Sigmoid colon (tissue), 7 donors: ENCODE measurements around the gene NAB2. TPM values are rescaled to one million over a fixed set of nuclear protein-coding genes. Genes with fewer than 3 reads are reported as not detected.
A peak's percentile ranks its signal among the peaks of the same experiment; 100 is the strongest.

Experiments
- DNase-seq: peaks from one replicate; pipeline ENCODE4 v3.0.0-alpha.2; 2019
- H3K27ac ChIP-seq, 4 donors: fragments of 200-600 bp; sonication (generic); one replicate each; pipeline ENCODE4 v1.5.1; 2016 to 2019; ENCODE audit warnings: mild to moderate bottlenecking in 1 of 4
- H3K27me3 ChIP-seq, 3 donors: fragments of 200-600 bp; sonication (generic); one replicate each; pipeline ENCODE4 v1.5.1; 2019; ENCODE audit warnings: mild to moderate bottlenecking in 1 of 3
- H3K36me3 ChIP-seq, 4 donors: fragments of 200-600 bp; sonication (generic); one replicate each; pipeline ENCODE4 v1.5.1; 2016 to 2019
- H3K4me1 ChIP-seq, 4 donors: fragments of 200-600 bp; sonication (generic); one replicate each; pipeline ENCODE4 v1.5.1; 2017 to 2019
- H3K4me3 ChIP-seq, 4 donors: fragments of 200-600 bp; sonication (generic); one replicate each; pipeline ENCODE4 v1.5.1; 2017 to 2019; ENCODE audit warnings: mild to moderate bottlenecking in 2 of 4, moderate library complexity in 1 of 4
- H3K9me3 ChIP-seq, 4 donors: fragments of 200-600 bp in 3 of 4; sonication (generic) in 3 of 4; one replicate each; pipeline versions ENCODE4 v1.5.1 to v1.6.1; 2013 to 2019
- EP300 ChIP-seq, 4 donors: sonication (generic); formaldehyde crosslinking; IDR thresholded peaks; one replicate each; pipeline ENCODE4 v1.6.1; 2017; ENCODE audit warnings: antibody characterized with exemption in 4 of 4
- POLR2A ChIP-seq, 2 donors: fragments of 450-650 bp; IDR thresholded peaks; one replicate each; pipeline ENCODE4 v1.6.1; 2016; ENCODE audit warnings: antibody characterized with exemption in 2 of 2, mild to moderate bottlenecking in 2 of 2, moderate library complexity in 2 of 2
- POLR2AphosphoS5 ChIP-seq, 4 donors: sonication (generic); formaldehyde crosslinking; IDR thresholded peaks; one replicate each; pipeline ENCODE4 v1.6.1; 2017; ENCODE audit warnings: antibody characterized with exemption in 4 of 4
- WGBS, 2 donors: extraction: QIAGEN DNeasy Blood & Tissue Kit; methylation state at CpG; one replicate each; pipeline ENCODE4 v1.1.7; 2013; 5-methylcytosine and 5-hydroxymethylcytosine counted together
- intact Hi-C: fragments of 100-400 bp; cut with DNase I; formaldehyde crosslinking; loops from one replicate; pipeline ENCODE4 v1.15.1; 2023
- polyA plus RNA-seq, 3 donors: library from polyadenylated mRNA; stranded (reverse); fragments of 200-250 nt; gene quantifications; one replicate each; pipeline ENCODE4 v1.2.3, GENCODE V29; 2013
- total RNA-seq, 4 donors: library from RNA; depleted of rRNA; stranded (reverse); fragments of >200 nt; gene quantifications; one replicate each; pipeline ENCODE4 v1.1.0, GENCODE V29; 2016
- TF ChIP-seq, protein P1 (sequence below), 4 experiments: fragments of 450-650 bp in 3 of 4; fragments of 200-600 bp in 1 of 4; IDR thresholded peaks; one replicate each; pipeline ENCODE4 v1.5.1; 2016 to 2019; ENCODE audit warnings: antibody characterized with exemption in 4 of 4, mild to moderate bottlenecking in 3 of 4, moderate library complexity in 2 of 4
- donor health status: healthy with polysubstance abuse.
- donor health status: Bipolar disorder and iron deficiency.
- donor health status: healthy.

Gene NAB2
- total and polyA plus RNA-seq, 7 donors: 2.5 to 28.9 (median 24.8) TPM

DNA sequence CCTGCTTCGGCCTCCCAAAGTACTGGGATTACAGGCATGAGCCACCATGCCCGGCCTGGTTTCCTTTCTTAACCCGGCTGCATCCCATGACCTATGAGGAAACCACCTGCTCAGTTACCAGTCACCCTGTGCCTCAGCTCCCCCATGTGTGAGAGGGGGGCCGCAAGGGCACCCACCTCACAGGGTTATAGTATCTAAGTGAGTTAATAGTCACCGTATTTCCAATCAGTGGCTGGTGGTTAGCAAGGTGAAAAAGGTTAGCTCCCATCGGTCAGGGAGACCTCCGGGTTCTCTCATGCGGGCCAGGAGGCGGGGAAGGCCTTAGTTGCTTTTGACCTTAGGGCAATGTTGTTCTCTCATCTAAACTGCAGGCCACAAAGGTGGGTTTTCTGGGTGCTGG is 46.0 kb downstream of the NAB2 start:
- Histone ChIP-seq H3K9me3 (no peaks in the 10 kb centered on the region), H3K27me3 (no peaks in the 10 kb centered on the region), H3K4me3 (no peak overlapping the region), H3K36me3 (peaks cover 0 to 19% (median 12%) of the 10 kb centered on the region in 4 donors), H3K27ac (peak overlapping the region; percentile 92 to 99 (median 98)), H3K4me1 (peaks cover 0 to 94% (median 85%) of the 10 kb centered on the region in 4 donors)
- DNase-seq: no peak
- WGBS, 2 donors: 83 to 87% methylated on average over 9 of the region's 9 CpGs
- intact Hi-C loops: no loop called here
- TF ChIP-seq EP300 (IDR thresholded peaks at IDR 0.05) (no peak), POLR2A (IDR thresholded peaks at IDR 0.05) (no peak), POLR2AphosphoS5 (IDR thresholded peaks at IDR 0.05) (no peak)
- TF ChIP-seq, protein P1, sequence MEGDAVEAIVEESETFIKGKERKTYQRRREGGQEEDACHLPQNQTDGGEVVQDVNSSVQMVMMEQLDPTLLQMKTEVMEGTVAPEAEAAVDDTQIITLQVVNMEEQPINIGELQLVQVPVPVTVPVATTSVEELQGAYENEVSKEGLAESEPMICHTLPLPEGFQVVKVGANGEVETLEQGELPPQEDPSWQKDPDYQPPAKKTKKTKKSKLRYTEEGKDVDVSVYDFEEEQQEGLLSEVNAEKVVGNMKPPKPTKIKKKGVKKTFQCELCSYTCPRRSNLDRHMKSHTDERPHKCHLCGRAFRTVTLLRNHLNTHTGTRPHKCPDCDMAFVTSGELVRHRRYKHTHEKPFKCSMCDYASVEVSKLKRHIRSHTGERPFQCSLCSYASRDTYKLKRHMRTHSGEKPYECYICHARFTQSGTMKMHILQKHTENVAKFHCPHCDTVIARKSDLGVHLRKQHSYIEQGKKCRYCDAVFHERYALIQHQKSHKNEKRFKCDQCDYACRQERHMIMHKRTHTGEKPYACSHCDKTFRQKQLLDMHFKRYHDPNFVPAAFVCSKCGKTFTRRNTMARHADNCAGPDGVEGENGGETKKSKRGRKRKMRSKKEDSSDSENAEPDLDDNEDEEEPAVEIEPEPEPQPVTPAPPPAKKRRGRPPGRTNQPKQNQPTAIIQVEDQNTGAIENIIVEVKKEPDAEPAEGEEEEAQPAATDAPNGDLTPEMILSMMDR (IDR thresholded peaks at IDR 0.05): no peak

- peak overlapping the region; percentile 92 to 99 (median 98) for H3K27ac ChIP-seq
- peak; percentile 90 for DNase-seq
- peaks cover 0 to 89% (median 78%) of the 10 kb centered on the region in 4 donors for H3K4me1 ChIP-seq
- intact Hi-C loops: no loop called here
- TF ChIP-seq POLR2AphosphoS5 (IDR thresholded peaks at IDR 0.05) (peak in 1 of 4 donors; percentile 17), EP300 (IDR thresholded peaks at IDR 0.05) (no peak), POLR2A (IDR thresholded peaks at IDR 0.05) (no peak)
- TF ChIP-seq, protein P1 (IDR thresholded peaks at IDR 0.05): no peak
- WGBS, 2 donors: 67 to 88% methylated on average over 18 of the region's 18 CpGs
- peak overlapping the region in 3 of 4 donors; percentile 5 to 27 (median 20) for H3K4me3 ChIP-seq
- H3K36me3 ChIP-seq: peaks cover 0 to 26% (median 14%) of the 10 kb centered on the region in 4 donors
- no peaks in the 10 kb centered on the region for H3K27me3 ChIP-seq
- no peaks in the 10 kb centered on the region for H3K9me3 ChIP-seq
These were observed 46.8 kb downstream of the NAB2 start for GRCh38 chr12:57135527-57136326.

GRCh38 chr12:57138526-57139272 is 49.8 kb downstream of the NAB2 start:
- peaks cover 12 to 56% (median 35%) of the 10 kb centered on the region in 4 donors for H3K36me3 ChIP-seq
- peak in 1 of 4 donors; percentile 4 for TF ChIP-seq POLR2AphosphoS5 (IDR thresholded peaks at IDR 0.05)
- TF ChIP-seq, protein P1 (IDR thresholded peaks at IDR 0.05): no peak
- H3K27ac ChIP-seq: peak overlapping the region; percentile 34 to 99 (median 95)
- 36 to 73% methylated on average over 13 of the region's 13 CpGs for WGBS, 2 donors
- no peaks in the 10 kb centered on the region for H3K9me3 ChIP-seq
- no peaks in the 10 kb centered on the region for H3K27me3 ChIP-seq
- H3K4me1 ChIP-seq: peaks cover 0 to 71% (median 52%) of the 10 kb centered on the region in 4 donors
- DNase-seq: peak; percentile 93
- H3K4me3 ChIP-seq: no peak overlapping the region
- intact Hi-C loops: no loop called here

DNA sequence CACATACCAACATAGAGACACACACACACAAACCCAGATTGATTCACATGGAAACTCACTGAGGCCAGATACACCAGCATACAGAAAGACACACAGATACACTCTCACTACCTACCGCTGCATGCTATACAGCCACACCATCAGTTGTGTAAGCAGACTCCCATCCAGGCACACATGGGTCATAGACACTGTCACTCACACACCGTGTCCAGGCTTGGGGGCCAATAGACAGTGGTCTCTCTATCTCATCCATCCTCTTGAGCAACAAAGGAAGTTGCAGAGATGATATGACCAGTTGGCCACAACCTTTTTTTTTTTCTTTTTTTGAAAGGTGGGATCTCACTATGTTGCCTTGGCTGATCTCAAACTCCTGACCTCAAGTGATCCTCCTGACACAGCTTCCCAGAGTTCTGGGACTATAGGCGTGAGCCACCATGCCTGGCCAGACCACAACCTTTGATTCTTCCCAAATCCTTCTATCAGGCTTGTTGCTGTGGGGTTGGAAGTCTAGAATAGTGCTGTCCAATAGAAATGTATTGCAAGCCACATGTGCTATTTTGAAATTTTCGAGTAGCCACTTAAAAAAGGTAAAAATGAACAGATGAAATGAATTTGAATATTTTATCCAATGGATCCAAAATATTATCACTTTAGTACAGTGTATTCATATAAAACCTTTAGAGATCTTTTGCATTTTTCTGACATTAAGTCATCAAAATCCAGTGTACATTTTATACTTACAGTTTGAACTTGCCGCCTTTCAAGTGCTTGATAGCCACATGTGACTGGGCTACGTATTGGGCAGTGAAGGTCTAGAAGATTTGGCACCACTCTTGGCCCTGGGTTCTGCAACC is 51.1 kb downstream of the NAB2 start:
- H3K4me1 ChIP-seq: peaks cover 0 to 60% (median 39%) of the 10 kb centered on the region in 4 donors
- no peak for DNase-seq
- TF ChIP-seq POLR2AphosphoS5 (IDR thresholded peaks at IDR 0.05): no peak
- no peak for TF ChIP-seq EP300 (IDR thresholded peaks at IDR 0.05)
- TF ChIP-seq, protein P1 (IDR thresholded peaks at IDR 0.05): no peak
- TF ChIP-seq POLR2A (IDR thresholded peaks at IDR 0.05): no peak
- H3K27ac ChIP-seq: peak overlapping the region in 2 of 4 donors; percentile 60 to 98
- H3K9me3 ChIP-seq: no peaks in the 10 kb centered on the region
- no peaks in the 10 kb centered on the region for H3K27me3 ChIP-seq
- no peak overlapping the region for H3K4me3 ChIP-seq
- 85 to 86% methylated on average over 6 of the region's 6 CpGs for WGBS, 2 donors
- peaks cover 22 to 69% (median 43%) of the 10 kb centered on the region in 4 donors for H3K36me3 ChIP-seq
- intact Hi-C loops: no loop called here
